GM21717 (cell line): Measurements from ENCODE around the gene PIP5K1B.

Source experiments
- ATAC-seq: cut with Tn5 transposase; IDR thresholded peaks from one replicate; pipeline ENCODE4 v1.9.1; 2021; ENCODE audit warnings: mild to moderate bottlenecking, moderate library complexity; ENCODE audit not compliant: unreplicated experiment

Gene PIP5K1B

DNA sequence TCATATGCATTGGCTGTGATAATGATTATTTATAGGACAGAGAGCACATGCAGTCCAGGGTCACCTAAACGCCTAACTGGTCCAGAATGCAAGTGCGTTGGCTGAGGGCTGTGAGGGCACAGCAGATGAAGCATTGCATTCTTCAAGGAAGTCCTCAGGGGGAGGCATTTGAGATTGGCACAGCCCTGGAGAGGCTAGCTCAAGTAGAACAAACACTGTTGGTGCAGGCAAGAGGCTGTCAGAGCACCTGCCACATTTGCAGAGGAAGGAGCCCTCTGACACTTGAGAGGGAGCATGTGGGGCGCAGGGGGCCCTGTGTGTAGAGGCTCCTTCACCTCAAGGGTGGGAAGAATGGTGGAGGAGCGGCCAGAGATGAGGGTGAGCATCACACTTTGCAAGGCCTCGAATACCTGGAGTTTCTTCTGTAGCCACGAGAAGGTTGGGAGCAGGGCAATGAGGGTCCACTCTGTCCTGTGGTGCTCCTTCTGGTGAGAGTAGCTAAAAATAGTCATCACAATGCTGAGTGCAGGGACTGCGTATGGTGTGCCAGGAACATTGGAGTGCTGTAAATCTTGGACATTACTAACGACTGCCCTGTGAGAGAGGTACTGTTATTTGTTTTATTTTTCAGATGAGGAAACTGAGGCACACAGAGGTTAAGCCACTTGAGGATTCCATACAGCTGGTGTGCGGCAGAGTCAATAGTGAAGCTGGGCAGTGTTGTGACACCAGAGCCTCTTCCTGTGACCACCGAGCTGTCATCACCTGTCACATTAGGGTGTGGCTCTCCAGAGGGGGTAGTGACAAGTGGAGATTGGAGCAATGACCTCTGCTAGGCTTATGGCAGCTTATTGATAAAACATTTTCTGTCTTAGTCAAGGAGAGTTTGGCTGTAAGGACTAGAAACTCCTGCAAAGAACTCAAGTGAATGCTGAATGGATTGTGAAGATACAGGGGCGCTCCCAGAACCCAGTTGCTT lies 100.2 kb downstream of the PIP5K1B start:
- ATAC-seq, result no peak

- ATAC-seq, result no peak
Observed at GRCh38 chr9:68805890-68806517, 101.0 kb downstream of the PIP5K1B start.

DNA sequence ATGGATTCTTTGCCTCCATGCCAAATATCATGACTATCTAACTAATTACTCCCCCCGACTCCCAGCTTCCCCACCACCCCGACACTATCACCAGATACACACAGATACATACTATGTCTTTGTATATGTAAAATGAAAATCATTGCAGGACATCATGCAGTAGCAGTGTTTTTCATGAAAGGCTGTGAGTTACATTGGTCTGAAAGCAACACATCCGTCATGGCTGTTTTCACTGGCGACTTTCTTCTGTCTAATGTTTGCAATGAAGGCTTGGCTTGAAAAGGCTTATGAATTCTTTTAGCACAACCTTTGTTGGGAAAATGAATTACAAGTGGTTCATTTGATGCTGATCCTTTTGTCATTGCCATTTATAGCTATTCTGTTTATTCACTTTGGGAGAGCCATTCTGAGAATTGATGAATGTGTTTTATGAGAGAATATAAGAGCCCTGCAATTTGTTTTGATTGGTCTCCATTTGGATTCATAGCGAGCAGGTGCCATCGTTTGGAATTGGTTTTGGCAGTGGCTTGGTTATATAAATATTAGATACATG lies 103.4 kb downstream of the PIP5K1B start:
- no peak for ATAC-seq

GRCh38 chr9:68817079-68817875 lies 112.2 kb downstream of the PIP5K1B start:
- no peak for ATAC-seq

- no peak for ATAC-seq
Observed at GRCh38 chr9:68819065-68819464, 114.0 kb downstream of the PIP5K1B start.

DNA sequence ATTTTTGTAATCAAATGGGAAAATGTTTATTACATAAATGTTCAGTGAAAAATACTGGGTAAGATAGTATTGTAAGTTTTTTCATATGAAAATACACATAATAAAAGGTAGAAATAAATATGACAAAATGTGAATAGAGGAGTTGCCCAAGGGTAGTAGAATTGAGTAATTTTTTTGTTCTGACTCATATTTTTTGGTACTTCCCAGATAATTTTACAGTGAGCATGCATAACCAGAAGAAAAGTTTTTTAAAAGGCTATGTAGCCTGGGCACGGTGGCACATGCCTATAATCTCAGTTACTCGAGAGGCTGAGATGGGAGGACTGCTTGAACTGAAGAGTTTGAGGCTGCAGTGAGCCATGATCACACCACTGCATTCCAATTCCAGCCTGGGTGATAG lies 116.9 kb downstream of the PIP5K1B start:
- no peak for ATAC-seq

GRCh38 chr9:68822596-68823165 lies 117.6 kb downstream of the PIP5K1B start:
- ATAC-seq, result no peak

GRCh38 chr9:68825762-68826472 lies 120.9 kb downstream of the PIP5K1B start:
- ATAC-seq, result no peak

DNA sequence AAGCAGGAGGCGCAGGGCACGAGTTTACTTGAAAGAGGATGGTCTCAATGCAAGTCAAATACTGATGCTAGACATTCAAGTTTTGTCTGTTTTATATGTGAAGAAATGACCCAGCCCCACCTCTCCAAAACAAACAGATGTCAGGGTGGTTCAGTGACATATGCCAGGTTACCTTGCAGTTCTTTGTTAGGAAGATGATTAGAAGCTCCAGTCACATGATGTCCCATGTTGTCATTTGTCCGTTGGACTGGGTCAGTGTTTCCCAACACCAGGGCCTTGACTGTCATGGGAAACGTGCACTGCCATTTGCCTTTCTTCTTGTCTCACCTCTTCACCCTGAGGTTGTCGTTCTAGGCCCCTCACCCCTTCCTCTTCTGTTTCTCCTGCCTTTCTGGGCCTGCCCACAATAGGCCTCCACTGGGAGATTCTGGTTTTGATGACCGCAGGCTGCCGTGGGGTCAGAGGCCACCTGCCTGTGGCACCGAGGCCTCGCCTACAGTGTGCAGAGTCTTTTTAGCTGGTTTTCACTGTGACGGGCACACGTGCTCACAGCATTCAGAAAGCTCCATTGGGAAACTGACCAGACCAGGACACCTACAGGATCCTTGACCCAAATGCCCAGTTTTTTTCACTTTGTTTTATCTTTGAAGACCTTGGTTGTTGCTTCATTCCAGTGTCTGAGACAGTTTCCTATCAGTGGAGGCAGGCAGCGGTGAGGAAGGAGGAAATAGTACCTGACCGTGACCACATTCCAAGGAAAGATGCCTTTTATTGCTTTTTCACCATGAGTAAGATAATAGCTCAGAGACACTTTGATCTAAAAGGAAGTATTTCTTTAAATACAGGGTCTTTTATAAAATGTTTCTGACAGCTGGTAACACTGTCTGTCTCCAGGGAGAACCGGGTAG lies 123.1 kb downstream of the PIP5K1B start:
- ATAC-seq, result no peak

- ATAC-seq, result no peak
Observed at GRCh38 chr9:68832101-68832500, 127.1 kb downstream of the PIP5K1B start.

DNA sequence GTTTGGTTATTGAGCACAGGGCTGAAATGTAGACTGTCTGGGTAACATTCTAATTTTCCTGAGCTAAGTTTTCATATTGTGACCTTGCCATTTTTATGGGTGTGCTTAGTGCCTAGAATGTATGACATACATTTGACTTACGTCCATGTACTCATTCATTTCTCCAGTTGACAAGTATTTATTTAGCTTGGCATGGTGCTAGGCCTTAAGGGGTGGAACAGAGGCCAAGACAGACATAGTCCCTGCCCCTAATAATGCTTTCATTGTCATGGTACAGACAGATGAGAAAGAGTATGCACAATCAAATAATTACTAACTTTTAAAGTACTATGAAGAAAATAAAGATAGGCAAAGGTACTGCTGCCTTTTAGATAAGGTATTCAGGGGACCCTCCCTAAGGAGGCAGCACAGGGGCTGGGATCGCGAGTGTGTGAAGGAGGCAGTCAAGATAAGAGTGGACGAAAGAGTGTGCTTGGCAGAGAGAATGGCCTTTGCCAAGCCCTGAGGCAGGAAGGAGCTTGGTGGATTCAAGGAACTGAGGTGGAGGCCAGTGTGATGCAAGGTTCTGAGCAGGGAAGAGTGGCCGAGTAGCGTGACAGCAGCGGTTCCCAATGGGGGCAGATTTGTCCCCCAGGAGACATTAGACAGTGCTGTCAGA lies 128.0 kb downstream of the PIP5K1B start:
- ATAC-seq, result no peak

- no peak for ATAC-seq
Observed at GRCh38 chr9:68834931-68835520, 130.0 kb downstream of the PIP5K1B start.

- ATAC-seq, result no peak
Observed at GRCh38 chr9:68836788-68837187, 131.7 kb downstream of the PIP5K1B start.

GRCh38 chr9:68838245-68838644 lies 133.2 kb downstream of the PIP5K1B start:
- ATAC-seq, result no peak

GRCh38 chr9:68841276-68842052 lies 136.4 kb downstream of the PIP5K1B start:
- ATAC-seq, result no peak

DNA sequence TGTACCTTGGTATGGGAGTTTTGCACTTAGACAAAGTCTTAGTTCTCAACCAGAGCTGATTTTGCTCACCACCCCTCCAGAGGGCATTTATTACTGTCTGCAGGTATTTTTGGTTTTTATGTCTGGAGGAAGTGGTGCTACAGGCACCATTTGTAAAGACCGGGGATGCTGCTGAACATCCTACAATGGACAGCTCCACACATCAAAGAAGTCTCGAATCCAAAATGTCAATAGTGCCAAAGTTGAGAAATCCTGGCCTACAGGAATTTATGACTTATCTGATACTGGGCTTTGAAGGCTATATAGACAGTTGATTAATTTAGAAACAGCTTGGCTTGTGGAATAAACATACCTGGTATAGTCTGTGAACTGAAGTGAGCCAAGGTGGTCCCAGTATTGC lies 137.5 kb downstream of the PIP5K1B start:
- ATAC-seq, result no peak

DNA sequence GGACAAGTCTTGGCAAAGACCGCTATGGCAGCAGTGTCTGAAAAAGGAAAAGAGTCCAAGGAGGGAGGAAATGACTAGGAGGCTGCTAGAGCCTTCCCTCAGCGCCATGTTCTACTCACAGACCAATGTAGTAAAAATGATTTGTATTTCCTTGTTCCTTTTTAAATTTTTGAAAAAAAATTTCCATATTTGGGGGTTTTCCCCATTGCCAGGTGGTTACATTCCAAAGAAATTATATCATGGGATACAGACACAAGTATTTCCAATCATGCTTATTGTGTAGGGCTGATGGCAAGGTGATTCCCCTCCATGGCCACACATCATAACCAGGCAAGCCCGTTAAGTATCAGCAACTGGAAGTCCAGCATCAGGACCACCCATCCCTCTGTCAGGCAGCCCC lies 138.2 kb downstream of the PIP5K1B start:
- no peak for ATAC-seq
